ENCODE data around the gene STIMATE.

STIMATE gene

GRCh38 chr3:52829482-52829881 is 67.9 kb downstream of the STIMATE start:
- Mint-ChIP-seq H3K27me3 (ENCODE audit: low read depth) (no peaks in the 10 kb centered on the region), H3K9me3 (no peaks in the 10 kb centered on the region), H3K4me1 (peaks cover 17% of the 10 kb centered on the region), H3K36me3 (ENCODE audit: low read depth) (no peaks in the 10 kb centered on the region), H3K4me3 (no peak overlapping the region), H3K27ac (no peak overlapping the region)
- TF ChIP-seq, protein P1, sequence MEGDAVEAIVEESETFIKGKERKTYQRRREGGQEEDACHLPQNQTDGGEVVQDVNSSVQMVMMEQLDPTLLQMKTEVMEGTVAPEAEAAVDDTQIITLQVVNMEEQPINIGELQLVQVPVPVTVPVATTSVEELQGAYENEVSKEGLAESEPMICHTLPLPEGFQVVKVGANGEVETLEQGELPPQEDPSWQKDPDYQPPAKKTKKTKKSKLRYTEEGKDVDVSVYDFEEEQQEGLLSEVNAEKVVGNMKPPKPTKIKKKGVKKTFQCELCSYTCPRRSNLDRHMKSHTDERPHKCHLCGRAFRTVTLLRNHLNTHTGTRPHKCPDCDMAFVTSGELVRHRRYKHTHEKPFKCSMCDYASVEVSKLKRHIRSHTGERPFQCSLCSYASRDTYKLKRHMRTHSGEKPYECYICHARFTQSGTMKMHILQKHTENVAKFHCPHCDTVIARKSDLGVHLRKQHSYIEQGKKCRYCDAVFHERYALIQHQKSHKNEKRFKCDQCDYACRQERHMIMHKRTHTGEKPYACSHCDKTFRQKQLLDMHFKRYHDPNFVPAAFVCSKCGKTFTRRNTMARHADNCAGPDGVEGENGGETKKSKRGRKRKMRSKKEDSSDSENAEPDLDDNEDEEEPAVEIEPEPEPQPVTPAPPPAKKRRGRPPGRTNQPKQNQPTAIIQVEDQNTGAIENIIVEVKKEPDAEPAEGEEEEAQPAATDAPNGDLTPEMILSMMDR (IDR thresholded peaks at IDR 0.05; ENCODE audit: unreplicated experiment in 3 of 3) = no peak

GRCh38 chr3:52827866-52828376 is 69.4 kb downstream of the STIMATE start:
- Mint-ChIP-seq H3K36me3 (ENCODE audit: low read depth) (no peaks in the 10 kb centered on the region), H3K9me3 (no peaks in the 10 kb centered on the region), H3K27ac (peak overlapping the region in 1 of 3 experiments; percentile 28), H3K4me1 (peaks cover 14% of the 10 kb centered on the region), H3K27me3 (ENCODE audit: low read depth) (no peaks in the 10 kb centered on the region), H3K4me3 (no peak overlapping the region)
- TF ChIP-seq, protein P1 (IDR thresholded peaks at IDR 0.05; ENCODE audit: unreplicated experiment in 3 of 3) = no peak

- Mint-ChIP-seq H3K27me3 (ENCODE audit: low read depth) (no peaks in the 10 kb centered on the region), H3K4me3 (no peak overlapping the region), H3K27ac (peak overlapping the region in 1 of 3 experiments; percentile 28), H3K4me1 (peaks cover 13% of the 10 kb centered on the region), H3K9me3 (no peaks in the 10 kb centered on the region), H3K36me3 (ENCODE audit: low read depth) (no peaks in the 10 kb centered on the region)
- TF ChIP-seq, protein P1 (IDR thresholded peaks at IDR 0.05; ENCODE audit: unreplicated experiment in 3 of 3) = no peak
Observed at GRCh38 chr3:52827441-52827840, 69.9 kb downstream of the STIMATE start.

DNA sequence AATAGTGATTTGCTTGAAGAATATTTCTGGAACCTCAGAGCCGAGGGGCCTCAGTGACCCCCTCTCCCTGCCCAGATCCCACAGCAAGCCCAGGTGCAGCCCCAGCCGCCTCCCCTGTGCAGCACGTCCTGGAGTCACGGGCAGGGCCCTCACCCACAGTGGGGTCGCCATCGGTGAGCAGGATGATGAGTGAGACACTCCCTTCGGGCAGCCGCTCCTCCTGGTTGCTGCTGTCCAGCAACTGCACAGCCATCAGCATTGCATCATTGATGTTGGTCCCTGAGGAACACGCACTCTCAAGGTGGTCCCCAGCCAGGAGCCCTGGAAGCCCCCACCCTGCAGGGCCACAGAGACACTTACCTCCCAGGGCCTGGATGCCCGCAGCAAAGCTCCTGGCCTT is 73.3 kb downstream of the STIMATE start:
- H3K27me3 Mint-ChIP-seq (ENCODE audit: low read depth) = no peaks in the 10 kb centered on the region
- no peaks in the 10 kb centered on the region for H3K4me1 Mint-ChIP-seq
- H3K27ac Mint-ChIP-seq = no peak overlapping the region
- no peak overlapping the region for H3K4me3 Mint-ChIP-seq
- no peaks in the 10 kb centered on the region for H3K9me3 Mint-ChIP-seq
- TF ChIP-seq, protein P1 (IDR thresholded peaks at IDR 0.05; ENCODE audit: unreplicated experiment in 3 of 3) = no peak
- H3K36me3 Mint-ChIP-seq (ENCODE audit: low read depth) = no peaks in the 10 kb centered on the region

DNA sequence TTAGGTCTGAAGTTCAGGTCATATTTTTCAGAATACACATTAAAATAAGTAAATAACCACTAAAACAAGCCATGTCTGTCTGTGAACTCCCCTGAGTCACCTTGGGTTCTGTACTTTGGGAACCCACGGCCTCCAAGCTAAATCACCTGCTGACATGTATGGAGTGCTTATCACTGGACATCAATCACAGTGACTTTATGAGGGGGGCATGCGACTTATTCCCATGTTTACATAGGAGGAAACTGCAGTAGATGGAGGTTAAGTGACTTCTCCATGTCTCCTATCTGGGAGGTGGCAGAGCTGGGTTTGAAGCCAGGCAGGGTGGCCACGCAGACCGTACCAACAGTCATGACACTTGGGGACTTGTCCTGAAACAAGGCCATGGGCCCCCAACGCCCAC is 75.0 kb downstream of the STIMATE start:
- H3K27me3 Mint-ChIP-seq (ENCODE audit: low read depth) = no peaks in the 10 kb centered on the region

DNA sequence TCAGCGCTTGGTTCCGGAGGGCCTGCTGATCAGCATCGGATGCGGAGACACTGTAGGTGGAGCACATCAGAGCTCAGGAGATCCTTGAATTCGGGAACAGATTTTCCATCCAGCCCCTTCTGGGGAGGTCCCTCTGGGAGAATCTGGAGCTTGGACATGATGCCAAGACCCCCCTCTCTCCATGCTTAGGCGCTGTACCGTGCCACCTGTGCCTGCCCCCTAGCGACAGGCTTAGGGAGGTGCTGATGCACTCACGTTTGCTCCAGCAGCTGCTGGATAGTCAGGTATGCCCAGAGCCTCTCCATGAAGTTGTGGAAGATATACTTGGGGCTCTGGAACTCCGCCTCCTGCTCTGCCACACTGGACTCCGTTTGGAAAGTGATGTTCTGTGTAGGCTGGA is 76.6 kb downstream of the STIMATE start:
- Mint-ChIP-seq H3K9me3 (no peaks in the 10 kb centered on the region), H3K36me3 (ENCODE audit: low read depth) (no peaks in the 10 kb centered on the region), H3K27ac (no peak overlapping the region), H3K4me1 (no peaks in the 10 kb centered on the region), H3K4me3 (no peak overlapping the region), H3K27me3 (ENCODE audit: low read depth) (no peaks in the 10 kb centered on the region)
- TF ChIP-seq, protein P1 (IDR thresholded peaks at IDR 0.05; ENCODE audit: unreplicated experiment in 3 of 3) = peak; percentile 35 to 41 (median 40)

More for the DNA sequence above, 75.0 kb downstream of the STIMATE start:
- TF ChIP-seq, protein P1 (IDR thresholded peaks at IDR 0.05; ENCODE audit: unreplicated experiment in 3 of 3) = no peak
- Mint-ChIP-seq H3K9me3 (no peaks in the 10 kb centered on the region), H3K27ac (no peak overlapping the region), H3K36me3 (ENCODE audit: low read depth) (no peaks in the 10 kb centered on the region), H3K4me1 (no peaks in the 10 kb centered on the region), H3K4me3 (no peak overlapping the region)

Data from nephron (organoid).